CD4-positive, CD25-positive, alpha-beta regulatory T cell (primary cell): ENCODE measurements around the gene TMEM240. TPM values are rescaled to one million over a fixed set of nuclear protein-coding genes. Genes with fewer than 3 reads are reported as not detected.
"Not testable (repeated sequence)": the region's sequence is repeated elsewhere in the genome, so short reads cannot be mapped to it uniquely, and the experiment has no call there.

Source experiments
- ATAC-seq, 2 donors: fragments of 150-1000 bp; cut with Tn5 transposase; one replicate each; pipeline ENCODE4 v1.10.0; 2021; ENCODE audit warnings: low read depth in 2 of 2, moderate number of reproducible peaks in 2 of 2, moderate library complexity in 1 of 2
- DNase-seq, 3 donors: peaks; one replicate each; pipeline versions ENCODE4 v3.0.0 to v3.0.0-alpha.2; 2012 to 2022; ENCODE audit warnings: mixed read lengths in 1 of 3
- H3K27ac ChIP-seq: one replicate; pipeline ENCODE4 v1.7.0; 2013; ENCODE audit warnings: mild to moderate bottlenecking, low read length; ENCODE audit not compliant: insufficient read depth, poor library complexity, severe bottlenecking
- H3K27me3 ChIP-seq: one replicate; pipeline ENCODE4 v1.7.0; 2013; ENCODE audit warnings: low read length; ENCODE audit not compliant: control insufficient read depth, insufficient read depth
- H3K36me3 ChIP-seq: one replicate; pipeline ENCODE4 v1.7.0; 2013; ENCODE audit warnings: mild to moderate bottlenecking, low read length, moderate library complexity; ENCODE audit not compliant: control insufficient read depth, insufficient read depth
- H3K4me1 ChIP-seq: 2 replicates; pipeline ENCODE4 v1.7.0; 2013; ENCODE audit warnings: mild to moderate bottlenecking, low read length; ENCODE audit not compliant: insufficient read depth, control insufficient read depth, poor library complexity, severe bottlenecking
- H3K4me3 ChIP-seq: one replicate; pipeline ENCODE4 v1.7.0; 2013; ENCODE audit warnings: low read depth, mild to moderate bottlenecking, low read length, moderate library complexity
- H3K9me3 ChIP-seq, 2 experiments: 1 replicate in 1 of 2; 2 replicates in 1 of 2; pipeline ENCODE4 v1.7.0; 2013; ENCODE audit warnings: low read length in 2 of 2, mild to moderate bottlenecking in 1 of 2, moderate library complexity in 1 of 2; ENCODE audit not compliant: control insufficient read depth in 2 of 2
- H3K27ac Mint-ChIP-seq, 3 donors: one replicate each; pipeline ENCODE4 v1.8.0; 2020 to 2022; ENCODE audit warnings: mild to moderate bottlenecking in 3 of 3, mixed read lengths in 3 of 3, moderate library complexity in 2 of 3
- H3K27me3 Mint-ChIP-seq: one replicate; pipeline ENCODE4 v1.8.0; 2022; ENCODE audit warnings: mild to moderate bottlenecking, mixed read lengths
- H3K36me3 Mint-ChIP-seq: one replicate; pipeline ENCODE4 v1.8.0; 2020; ENCODE audit warnings: mixed read lengths
- H3K4me1 Mint-ChIP-seq, 4 donors: one replicate each; pipeline ENCODE4 v1.8.0; 2020 to 2022; ENCODE audit warnings: mixed read lengths in 4 of 4, mild to moderate bottlenecking in 1 of 4
- H3K4me3 Mint-ChIP-seq, 4 donors: one replicate each; pipeline ENCODE4 v1.8.0; 2020 to 2022; ENCODE audit warnings: mild to moderate bottlenecking in 4 of 4, mixed read lengths in 4 of 4, moderate library complexity in 3 of 4
- H3K9me3 Mint-ChIP-seq, 7 donors: one replicate each; pipeline ENCODE4 v1.8.0; 2020 to 2022; ENCODE audit warnings: mixed read lengths in 7 of 7, mild to moderate bottlenecking in 3 of 7, moderate library complexity in 2 of 7
- polyA plus RNA-seq, 4 donors: library from polyadenylated mRNA; unstranded; fragments of 300-500 nt; fragmentation: Illumina TruSeq; gene quantifications; one replicate each; pipeline ENCODE4 v1.2.3, GENCODE V29; 2021
- total RNA-seq: library from RNA; stranded (reverse); gene quantifications from one replicate; pipeline ENCODE4 v1.2.3, GENCODE V29; 2022

The TMEM240 gene
- total and polyA plus RNA-seq, 5 donors from 2014 or later = not detected

DNA sequence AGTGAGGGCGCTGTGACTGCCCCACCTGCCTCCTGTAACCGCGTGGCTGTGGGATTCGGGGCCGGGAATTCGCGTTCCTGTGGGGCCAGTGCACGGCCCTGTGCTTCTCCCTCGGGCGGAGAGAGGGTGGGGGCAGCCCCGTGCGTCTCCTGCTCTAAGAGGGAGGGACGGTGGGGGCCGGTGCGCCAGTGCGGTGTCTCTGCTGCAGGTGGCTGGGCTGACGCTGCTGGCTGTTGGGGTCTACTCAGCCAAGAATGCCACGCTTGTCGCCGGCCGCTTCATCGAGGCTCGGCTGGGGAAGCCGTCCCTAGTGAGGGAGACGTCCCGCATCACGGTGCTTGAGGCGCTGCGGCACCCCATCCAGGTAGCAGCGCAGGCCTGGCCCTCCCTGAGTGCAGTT lies 17.9 kb downstream of the TMEM240 start:
- not testable (repeated sequence) for H3K9me3 Mint-ChIP-seq, H3K36me3 Mint-ChIP-seq, H3K27me3 ChIP-seq, DNase-seq, H3K4me1 Mint-ChIP-seq, H3K4me3 ChIP-seq, H3K9me3 ChIP-seq, H3K27ac Mint-ChIP-seq, H3K27me3 Mint-ChIP-seq, H3K4me1 ChIP-seq, H3K4me3 Mint-ChIP-seq, ATAC-seq, H3K27ac ChIP-seq
- H3K36me3 ChIP-seq = peaks cover 15% of the 10 kb centered on the region

DNA sequence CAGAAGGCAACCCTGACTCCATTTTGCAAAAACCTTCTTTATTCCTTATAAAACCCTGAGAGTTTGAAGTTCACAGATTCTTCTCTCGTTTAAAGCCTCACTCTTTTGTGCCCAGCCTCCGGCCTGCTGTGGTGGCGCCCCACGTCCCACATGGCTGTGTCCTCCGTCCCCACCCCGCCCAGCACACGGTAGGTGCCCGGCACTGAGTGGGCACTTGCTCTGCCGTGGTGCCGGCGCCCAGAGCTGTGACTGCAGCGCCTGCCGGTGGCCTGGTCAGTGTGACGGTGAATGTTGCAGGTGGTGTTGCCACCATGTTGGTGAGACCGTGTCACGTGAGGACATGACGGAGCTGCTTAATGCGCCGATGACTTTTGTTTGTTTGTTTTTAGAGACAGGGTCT lies 19.1 kb downstream of the TMEM240 start:
- Mint-ChIP-seq H3K27me3 (no peaks in the 10 kb centered on the region), H3K36me3 (no peaks in the 10 kb centered on the region), H3K4me1 (no peaks in the 10 kb centered on the region), H3K4me3 (no peak overlapping the region), H3K27ac (no peak overlapping the region), H3K9me3 (no peaks in the 10 kb centered on the region)
- ATAC-seq (no peak), DNase-seq (no peak)
- H3K9me3 ChIP-seq = no peaks in the 10 kb centered on the region
- H3K36me3 ChIP-seq = peaks cover 10% of the 10 kb centered on the region
- H3K4me1 ChIP-seq = no peaks in the 10 kb centered on the region
- H3K27ac ChIP-seq = no peak overlapping the region
- H3K4me3 ChIP-seq = no peak overlapping the region
- no peaks in the 10 kb centered on the region for H3K27me3 ChIP-seq

DNA sequence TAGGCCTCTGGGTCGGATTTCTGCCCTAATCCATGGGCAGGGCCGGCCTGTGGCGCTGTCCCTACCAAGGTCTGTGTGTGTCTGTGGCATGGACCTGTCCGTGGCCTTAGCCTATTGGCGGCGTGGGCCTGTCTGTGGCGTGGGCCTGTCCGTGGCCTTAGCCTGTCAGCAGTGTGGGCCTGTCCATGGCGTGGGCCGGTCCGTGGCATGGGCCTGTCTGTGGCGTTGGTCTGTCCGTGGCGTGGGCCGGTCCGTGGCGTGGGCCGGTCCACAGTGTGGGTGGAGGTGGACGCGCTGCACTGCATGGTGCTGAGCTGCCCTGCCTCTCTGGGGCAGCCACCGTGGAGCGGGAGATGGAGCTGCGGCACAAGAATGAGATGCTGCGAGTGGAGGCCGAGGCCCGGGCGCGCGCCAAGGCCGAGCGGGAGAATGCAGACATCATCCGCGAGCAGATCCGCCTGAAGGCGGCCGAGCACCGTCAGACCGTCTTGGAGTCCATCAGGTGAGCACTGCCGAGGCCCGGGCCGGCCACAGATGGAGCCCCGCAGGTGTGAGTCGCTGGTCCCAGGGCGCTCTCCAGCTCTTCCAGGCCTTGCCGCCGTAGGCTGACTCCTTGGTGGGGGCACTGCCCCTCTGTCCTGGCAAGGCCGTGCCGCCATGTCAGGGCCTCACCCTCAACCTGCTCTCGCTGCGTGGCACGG lies 20.5 kb downstream of the TMEM240 start:
- H3K27ac Mint-ChIP-seq, ATAC-seq: not testable (repeated sequence)

DNA sequence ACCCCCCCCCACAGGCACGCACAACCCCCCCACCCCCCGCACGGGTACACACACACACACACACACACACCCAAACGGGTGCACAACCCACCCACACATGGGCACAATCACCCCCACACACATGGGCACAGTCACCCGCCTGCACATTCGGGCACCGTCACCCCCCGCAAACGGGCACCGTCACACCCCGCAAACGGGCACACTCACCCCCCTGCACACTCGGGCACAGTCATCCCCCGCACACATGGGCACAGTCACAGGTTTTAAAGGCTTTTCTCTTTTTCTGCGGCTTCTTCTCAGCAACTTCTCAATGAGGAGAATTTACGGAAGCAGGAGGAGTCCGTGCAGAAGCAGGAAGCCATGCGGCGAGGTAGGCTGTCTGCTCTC lies 21.8 kb downstream of the TMEM240 start:
- not testable (repeated sequence) for H3K9me3 Mint-ChIP-seq, ATAC-seq, H3K27me3 Mint-ChIP-seq, H3K4me3 Mint-ChIP-seq, H3K27ac ChIP-seq, H3K36me3 ChIP-seq, H3K4me3 ChIP-seq, H3K4me1 ChIP-seq, H3K4me1 Mint-ChIP-seq, H3K27me3 ChIP-seq, DNase-seq, H3K27ac Mint-ChIP-seq, H3K9me3 ChIP-seq, H3K36me3 Mint-ChIP-seq

More for the DNA sequence above, 20.5 kb downstream of the TMEM240 start:
- H3K4me1 ChIP-seq, H3K27ac ChIP-seq, H3K36me3 Mint-ChIP-seq, H3K9me3 ChIP-seq, H3K27me3 ChIP-seq, H3K4me1 Mint-ChIP-seq, H3K4me3 Mint-ChIP-seq, H3K4me3 ChIP-seq, H3K9me3 Mint-ChIP-seq, H3K36me3 ChIP-seq, DNase-seq, H3K27me3 Mint-ChIP-seq: not testable (repeated sequence)

DNA sequence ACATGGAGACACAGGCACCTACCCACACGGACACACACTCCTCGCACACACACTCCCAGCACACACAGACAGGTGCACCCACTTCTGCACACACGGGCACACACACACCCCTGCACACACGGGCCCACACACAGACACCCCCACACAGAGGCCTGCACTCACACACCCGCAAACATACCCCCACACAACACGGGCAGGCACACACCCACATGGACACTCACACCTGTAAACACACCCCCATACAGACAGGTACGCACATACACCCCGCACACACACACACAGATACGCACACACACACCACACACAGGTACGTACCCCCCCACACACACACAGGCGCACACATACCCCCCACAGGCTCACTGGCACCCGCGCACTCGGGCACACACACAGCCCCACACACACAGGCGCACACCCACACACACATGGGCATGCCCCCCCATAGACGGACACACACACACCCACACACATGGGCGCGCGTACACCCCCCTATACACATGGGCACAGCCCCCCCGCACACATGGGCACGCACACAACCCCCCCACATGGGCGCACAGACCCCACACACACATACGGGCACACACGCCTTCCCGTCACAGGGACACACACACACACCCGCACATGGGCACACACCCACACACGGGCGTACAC lies 22.3 kb downstream of the TMEM240 start:
- no peak overlapping the region for H3K27ac ChIP-seq
- Mint-ChIP-seq H3K4me1 (peaks cover 0 to 9% (median 0%) of the 10 kb centered on the region in 4 donors), H3K4me3 (no peak overlapping the region), H3K27ac (peak overlapping the region in 1 of 3 donors; percentile 60), H3K27me3 (no peaks in the 10 kb centered on the region), H3K36me3 (no peaks in the 10 kb centered on the region), H3K9me3 (no peaks in the 10 kb centered on the region)
- no peaks in the 10 kb centered on the region for H3K27me3 ChIP-seq
- peaks cover 7% of the 10 kb centered on the region for H3K36me3 ChIP-seq
- DNase-seq (no peak), ATAC-seq (no peak)
- H3K4me3 ChIP-seq = no peak overlapping the region
- H3K9me3 ChIP-seq = no peaks in the 10 kb centered on the region
- no peaks in the 10 kb centered on the region for H3K4me1 ChIP-seq

DNA sequence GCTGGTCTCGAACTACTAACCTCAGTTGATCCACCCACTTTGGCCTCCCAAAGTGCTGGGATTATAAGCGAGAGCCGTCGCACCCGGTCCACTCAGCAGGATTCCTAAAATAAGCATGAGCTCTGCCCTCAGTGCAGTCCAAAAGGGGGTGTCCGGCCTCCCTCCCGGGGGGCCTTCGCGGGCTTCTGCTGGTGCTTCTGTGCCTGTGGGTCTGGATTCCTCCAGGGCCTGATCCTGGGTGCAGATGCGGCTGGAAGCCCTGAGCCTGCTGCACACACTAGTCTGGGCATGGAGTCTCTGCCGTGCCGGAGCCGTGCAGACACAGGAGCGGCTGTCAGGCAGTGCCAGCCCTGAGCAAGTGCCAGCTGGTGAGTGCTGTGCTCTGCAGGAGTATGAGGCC lies 23.5 kb downstream of the TMEM240 start:
- H3K27ac ChIP-seq, H3K36me3 Mint-ChIP-seq, H3K4me1 ChIP-seq, H3K27me3 Mint-ChIP-seq, H3K4me3 Mint-ChIP-seq, DNase-seq, ATAC-seq, H3K27ac Mint-ChIP-seq, H3K4me3 ChIP-seq, H3K36me3 ChIP-seq, H3K9me3 ChIP-seq, H3K27me3 ChIP-seq, H3K9me3 Mint-ChIP-seq: not testable (repeated sequence)
- H3K4me1 Mint-ChIP-seq = peaks cover 0 to 13% (median 0%) of the 10 kb centered on the region in 4 donors

DNA sequence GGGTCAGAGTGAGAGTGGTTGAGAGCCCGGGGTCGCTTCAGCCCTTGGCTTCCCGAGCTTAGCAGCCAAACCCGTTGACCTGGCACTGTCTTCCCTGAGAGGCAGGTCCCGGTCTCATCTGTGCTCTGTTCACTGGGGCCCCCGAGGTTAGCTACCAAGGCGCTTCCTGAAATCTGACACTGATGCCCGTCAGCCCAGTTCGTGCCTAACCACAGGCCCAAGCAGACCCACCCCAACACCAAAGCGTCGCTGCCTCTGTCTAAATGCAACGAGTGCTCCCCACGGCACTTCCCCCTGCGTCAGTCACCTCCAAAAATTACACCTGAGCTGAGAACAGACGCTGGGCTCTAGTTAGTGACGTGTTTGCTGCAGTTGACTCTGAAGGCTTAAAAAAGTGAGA lies 26.0 kb downstream of the TMEM240 start:
- H3K36me3 ChIP-seq, H3K27me3 Mint-ChIP-seq, H3K36me3 Mint-ChIP-seq, DNase-seq, H3K9me3 Mint-ChIP-seq, H3K4me3 ChIP-seq, ATAC-seq, H3K4me3 Mint-ChIP-seq, H3K4me1 ChIP-seq, H3K9me3 ChIP-seq, H3K27ac Mint-ChIP-seq, H3K27me3 ChIP-seq, H3K27ac ChIP-seq: not testable (repeated sequence)
- peaks cover 0 to 21% (median 6%) of the 10 kb centered on the region in 4 donors for H3K4me1 Mint-ChIP-seq

DNA sequence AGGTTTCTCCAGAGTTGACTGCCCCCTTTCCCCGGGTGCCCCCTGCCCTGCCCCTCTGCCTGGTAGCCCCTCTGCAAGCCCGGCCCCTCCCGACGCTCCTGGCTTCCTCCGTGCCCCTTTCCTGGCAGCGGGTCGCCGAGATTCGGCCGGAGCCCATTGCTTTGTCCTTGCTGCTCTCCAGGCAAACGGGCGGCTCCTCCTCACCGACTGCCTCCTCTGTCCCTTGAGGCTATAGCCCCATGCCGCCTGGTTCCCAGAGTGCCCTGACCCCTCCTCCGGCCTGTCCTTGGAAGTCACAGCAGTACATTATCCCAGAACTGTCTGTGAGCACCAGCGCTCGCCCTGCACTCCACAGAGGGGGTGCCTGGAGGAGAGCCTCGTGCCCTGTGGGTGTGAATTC lies 26.7 kb downstream of the TMEM240 start:
- peak overlapping the region in 1 of 3 donors; percentile 29 for H3K27ac Mint-ChIP-seq
- ATAC-seq, H3K27me3 ChIP-seq, H3K27me3 Mint-ChIP-seq, H3K27ac ChIP-seq, H3K36me3 ChIP-seq, H3K9me3 Mint-ChIP-seq, H3K36me3 Mint-ChIP-seq, H3K9me3 ChIP-seq, H3K4me3 ChIP-seq, H3K4me1 ChIP-seq, DNase-seq: not testable (repeated sequence)
- peak overlapping the region in 2 of 4 donors; percentile 75 to 78 for H3K4me3 Mint-ChIP-seq
- H3K4me1 Mint-ChIP-seq = peaks cover 0 to 21% (median 6%) of the 10 kb centered on the region in 4 donors
